NCI-H1436 (cell line): ENCODE results near the gene PCDHA6.
"Not testable (repeated sequence)": the region's sequence is repeated elsewhere in the genome, so short reads cannot be mapped to it uniquely, and the experiment has no call there.

Source experiments
- DNase-seq: peaks from one replicate; lab custom pipeline; 2025; lab: John Stamatoyannopoulos, UW

Gene PCDHA6, protein sequence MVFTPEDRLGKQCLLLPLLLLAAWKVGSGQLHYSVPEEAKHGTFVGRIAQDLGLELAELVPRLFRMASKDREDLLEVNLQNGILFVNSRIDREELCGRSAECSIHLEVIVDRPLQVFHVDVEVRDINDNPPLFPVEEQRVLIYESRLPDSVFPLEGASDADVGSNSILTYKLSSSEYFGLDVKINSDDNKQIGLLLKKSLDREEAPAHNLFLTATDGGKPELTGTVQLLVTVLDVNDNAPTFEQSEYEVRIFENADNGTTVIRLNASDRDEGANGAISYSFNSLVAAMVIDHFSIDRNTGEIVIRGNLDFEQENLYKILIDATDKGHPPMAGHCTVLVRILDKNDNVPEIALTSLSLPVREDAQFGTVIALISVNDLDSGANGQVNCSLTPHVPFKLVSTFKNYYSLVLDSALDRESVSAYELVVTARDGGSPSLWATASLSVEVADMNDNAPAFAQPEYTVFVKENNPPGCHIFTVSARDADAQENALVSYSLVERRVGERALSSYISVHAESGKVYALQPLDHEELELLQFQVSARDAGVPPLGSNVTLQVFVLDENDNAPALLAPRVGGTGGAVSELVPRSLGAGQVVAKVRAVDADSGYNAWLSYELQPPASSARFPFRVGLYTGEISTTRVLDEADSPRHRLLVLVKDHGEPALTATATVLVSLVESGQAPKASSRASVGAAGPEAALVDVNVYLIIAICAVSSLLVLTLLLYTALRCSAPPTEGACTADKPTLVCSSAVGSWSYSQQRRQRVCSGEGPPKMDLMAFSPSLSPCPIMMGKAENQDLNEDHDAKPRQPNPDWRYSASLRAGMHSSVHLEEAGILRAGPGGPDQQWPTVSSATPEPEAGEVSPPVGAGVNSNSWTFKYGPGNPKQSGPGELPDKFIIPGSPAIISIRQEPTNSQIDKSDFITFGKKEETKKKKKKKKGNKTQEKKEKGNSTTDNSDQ

DNA sequence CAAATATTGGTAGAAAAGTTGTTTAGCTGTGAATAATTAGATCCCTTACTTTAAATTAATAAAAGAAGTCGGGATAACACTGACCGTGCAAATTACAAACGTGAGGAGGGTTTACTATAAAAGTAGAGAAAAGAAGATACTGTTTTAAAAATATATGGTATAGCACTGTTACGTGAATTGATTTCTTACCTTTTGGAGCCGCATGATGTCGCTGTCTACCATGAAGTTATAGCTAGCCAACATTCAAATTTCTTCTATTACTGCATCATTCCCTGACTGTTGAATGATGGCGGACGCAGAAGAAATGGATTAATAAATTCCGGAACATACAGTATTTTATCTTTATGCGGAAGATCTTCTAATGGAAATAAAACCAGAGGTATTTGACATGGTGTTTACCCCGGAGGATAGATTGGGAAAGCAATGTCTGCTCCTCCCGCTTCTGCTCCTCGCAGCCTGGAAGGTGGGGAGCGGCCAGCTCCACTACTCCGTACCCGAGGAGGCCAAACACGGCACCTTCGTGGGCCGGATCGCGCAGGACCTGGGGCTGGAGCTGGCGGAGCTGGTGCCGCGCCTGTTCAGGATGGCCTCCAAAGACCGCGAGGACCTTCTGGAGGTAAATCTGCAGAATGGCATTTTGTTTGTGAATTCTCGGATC lies at the start of gene PCDHA6:
Gene PCDHA6, plus strand, starts transcription at position 257 of the 658 bp plus-strand sequence. Its CDS starts 132 bp downstream, at position 389.
- no peak for DNase-seq

DNA sequence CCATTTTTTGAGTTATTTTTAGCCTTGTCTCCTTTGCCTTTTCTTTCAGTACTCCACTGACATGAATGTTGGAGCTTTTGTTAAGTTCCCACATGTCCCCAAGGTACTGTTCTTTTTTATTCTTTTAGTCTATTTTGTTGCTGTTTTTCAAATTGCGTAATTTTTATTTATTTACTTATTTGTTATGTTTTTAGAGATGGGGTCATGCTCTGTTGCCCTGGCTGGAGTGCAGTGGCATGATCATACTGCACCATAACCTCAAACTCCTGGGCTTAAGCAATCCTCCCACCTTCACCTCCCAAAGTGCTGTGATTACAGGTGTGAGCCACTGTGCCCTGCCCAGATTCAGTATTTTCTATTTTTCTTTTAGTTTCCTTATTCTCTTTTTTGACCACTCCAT lies 47.2 kb upstream of the PCDHA6 start:
- DNase-seq = no peak

DNA sequence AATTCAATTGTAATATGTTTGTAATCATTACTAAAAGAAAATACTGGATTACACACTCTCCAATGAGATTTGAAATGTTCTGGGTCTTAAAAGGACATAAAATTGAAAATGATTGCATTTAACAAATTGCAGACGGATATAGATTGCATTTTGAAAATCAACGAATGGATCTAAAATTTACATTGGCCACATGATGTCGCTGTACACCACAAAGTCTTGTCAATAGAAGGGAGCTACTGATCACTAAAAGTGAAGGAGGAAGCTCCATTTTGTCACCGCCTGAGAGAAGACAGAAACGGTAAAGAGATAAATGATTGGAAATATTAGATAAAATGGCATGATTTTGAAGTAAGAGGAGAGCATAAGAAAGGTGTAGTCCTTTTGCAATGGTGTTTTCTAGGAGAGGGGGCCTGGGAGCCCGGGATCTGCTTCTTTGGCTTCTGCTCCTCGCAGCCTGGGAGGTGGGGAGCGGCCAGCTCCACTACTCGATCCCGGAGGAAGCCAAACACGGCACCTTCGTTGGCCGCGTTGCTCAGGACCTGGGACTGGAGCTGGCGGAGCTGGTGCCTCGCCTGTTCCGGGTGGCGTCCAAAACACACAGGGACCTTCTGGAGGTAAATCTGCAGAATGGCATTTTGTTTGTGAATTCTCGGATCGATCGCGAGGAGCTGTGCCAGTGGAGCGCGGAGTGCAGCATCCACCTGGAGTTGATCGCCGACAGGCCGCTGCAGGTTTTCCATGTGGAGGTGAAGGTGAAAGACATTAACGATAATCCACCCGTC lies 41.7 kb upstream of the PCDHA6 start, which contains the start of gene PCDHA1:
Gene PCDHA1, plus strand, starts transcription at position 236 of the 782 bp plus-strand sequence.
- DNase-seq = no peak

DNA sequence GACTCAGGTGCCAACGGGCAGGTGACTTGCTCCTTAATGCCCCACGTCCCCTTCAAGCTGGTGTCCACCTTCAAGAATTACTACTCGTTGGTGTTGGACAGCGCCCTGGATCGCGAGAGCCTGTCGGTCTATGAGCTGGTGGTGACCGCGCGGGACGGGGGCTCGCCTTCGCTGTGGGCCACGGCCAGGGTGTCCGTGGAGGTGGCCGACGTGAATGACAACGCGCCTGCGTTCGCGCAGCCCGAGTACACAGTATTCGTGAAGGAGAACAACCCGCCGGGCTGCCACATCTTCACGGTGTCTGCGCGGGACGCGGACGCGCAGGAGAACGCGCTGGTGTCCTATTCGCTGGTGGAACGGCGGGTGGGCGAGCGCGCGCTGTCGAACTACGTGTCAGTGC lies 40.3 kb upstream of the PCDHA6 start:
- DNase-seq = not testable (repeated sequence)

DNA sequence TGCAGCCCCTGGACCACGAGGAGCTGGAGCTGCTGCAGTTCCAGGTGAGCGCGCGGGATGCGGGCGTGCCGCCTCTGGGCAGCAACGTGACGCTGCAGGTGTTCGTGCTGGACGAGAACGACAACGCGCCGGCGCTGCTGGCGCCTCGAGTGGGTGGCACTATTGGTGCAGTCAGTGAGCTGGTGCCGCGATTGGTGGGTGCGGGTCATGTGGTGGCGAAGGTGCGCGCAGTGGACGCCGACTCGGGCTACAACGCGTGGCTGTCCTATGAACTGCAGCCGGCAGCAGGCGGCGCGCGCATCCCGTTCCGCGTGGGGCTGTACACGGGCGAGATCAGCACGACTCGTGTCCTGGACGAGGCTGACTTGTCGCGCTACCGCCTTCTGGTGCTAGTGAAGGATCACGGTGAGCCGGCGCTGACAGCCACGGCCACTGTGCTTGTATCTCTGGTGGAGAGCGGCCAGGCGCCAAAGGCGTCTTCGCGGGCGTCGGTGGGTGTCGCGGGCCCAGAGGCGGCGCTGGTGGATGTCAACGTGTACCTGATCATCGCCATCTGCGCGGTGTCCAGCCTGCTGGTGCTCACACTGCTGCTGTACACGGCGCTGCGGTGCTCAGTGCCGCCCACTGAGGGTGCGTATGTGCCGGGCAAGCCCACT lies 39.8 kb upstream of the PCDHA6 start:
- not testable (repeated sequence) for DNase-seq

DNA sequence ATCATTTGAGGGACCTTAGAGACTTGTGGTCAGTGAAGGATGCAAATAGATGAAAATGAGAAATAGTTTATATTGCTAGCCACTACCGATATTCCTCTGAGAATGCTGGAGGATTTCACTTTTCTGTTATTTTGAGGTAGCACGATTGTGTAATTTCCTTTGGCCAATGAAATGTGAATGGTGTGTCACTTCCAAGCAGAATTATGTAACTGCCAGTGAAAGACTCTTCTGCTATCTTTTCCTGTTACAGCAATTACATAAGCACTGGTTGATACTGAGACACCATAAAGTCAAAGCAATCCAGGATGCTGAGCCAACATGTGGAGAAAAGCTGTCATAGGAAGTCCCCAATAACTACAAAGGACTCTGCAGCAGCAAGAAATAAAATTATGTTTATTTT lies 36.7 kb upstream of the PCDHA6 start:
- no peak for DNase-seq

DNA sequence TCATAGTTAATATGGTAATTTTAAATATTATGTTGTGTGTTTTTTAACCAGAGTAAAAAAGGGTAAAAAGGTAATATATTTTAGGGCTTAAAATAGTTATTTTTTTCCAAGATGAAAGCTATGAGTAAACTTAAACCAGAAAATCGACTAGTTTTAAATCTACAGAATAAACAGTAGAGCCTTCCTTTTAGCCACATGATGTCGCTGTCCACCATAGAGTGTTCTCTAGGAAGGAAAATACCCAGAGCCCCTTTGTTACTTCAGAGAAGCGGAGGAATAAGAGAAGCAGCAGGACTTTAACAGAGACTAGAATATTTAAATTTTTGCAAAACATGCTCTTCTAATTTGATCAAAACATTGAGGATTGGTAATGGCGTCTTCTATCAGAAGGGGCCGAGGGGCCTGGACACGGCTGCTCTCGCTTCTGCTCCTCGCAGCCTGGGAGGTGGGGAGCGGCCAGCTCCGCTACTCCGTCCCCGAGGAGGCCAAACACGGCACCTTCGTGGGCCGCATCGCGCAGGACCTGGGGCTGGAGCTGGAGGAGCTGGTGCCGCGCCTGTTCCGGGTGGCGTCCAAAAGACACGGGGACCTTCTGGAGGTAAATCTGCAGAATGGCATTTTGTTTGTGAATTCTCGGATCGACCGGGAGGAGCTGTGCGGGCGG lies 33.0 kb upstream of the PCDHA6 start, which contains the start of gene PCDHA2:
Gene PCDHA2, plus strand, starts transcription at position 258 of the 664 bp plus-strand sequence.
- DNase-seq = no peak

DNA sequence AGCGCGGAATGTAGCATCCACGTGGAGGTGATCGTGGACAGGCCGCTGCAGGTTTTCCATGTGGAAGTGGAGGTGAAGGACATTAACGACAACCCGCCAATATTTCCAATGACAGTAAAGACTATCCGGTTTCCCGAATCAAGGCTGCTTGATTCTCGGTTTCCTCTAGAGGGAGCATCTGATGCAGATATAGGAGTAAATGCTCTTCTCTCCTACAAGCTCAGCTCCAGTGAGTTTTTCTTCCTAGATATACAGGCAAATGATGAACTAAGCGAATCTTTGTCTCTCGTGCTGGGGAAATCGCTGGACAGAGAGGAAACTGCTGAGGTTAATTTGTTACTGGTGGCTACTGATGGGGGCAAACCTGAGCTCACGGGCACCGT lies 32.5 kb upstream of the PCDHA6 start:
- no peak for DNase-seq

DNA sequence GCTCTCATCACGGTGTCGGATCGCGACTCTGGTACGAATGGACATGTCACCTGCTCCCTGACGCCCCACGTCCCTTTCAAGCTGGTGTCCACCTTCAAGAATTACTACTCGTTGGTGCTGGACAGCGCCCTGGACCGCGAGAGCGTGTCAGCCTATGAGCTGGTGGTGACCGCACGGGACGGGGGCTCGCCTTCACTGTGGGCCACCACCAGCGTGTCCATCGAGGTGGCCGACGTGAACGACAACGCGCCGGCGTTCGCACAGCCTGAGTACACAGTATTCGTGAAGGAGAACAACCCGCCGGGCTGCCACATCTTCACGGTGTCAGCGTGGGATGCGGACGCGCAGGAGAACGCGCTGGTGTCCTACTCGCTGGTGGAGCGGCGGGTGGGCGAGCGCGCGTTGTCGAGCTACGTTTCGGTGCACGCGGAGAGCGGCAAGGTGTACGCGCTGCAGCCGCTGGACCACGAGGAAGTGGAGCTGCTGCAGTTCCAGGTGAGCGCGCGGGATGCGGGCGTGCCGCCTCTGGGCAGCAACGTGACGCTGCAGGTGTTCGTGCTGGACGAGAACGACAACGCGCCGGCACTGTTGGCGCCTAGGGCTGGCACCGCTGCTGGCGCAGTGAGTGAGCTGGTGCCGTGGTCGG lies 31.6 kb upstream of the PCDHA6 start:
- DNase-seq = not testable (repeated sequence)

DNA sequence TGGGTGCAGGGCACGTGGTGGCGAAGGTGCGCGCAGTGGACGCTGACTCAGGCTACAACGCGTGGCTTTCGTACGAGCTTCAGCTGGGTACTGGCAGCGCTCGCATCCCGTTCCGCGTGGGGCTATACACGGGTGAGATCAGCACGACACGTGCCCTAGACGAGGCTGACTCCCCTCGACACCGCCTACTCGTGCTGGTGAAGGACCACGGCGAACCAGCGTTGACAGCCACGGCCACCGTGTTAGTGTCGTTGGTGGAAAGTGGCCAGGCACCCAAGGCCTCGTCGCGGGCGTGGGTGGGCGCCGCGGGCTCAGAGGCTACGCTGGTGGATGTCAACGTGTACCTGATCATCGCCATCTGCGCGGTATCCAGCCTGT lies 31.1 kb upstream of the PCDHA6 start:
- no peak for DNase-seq

DNA sequence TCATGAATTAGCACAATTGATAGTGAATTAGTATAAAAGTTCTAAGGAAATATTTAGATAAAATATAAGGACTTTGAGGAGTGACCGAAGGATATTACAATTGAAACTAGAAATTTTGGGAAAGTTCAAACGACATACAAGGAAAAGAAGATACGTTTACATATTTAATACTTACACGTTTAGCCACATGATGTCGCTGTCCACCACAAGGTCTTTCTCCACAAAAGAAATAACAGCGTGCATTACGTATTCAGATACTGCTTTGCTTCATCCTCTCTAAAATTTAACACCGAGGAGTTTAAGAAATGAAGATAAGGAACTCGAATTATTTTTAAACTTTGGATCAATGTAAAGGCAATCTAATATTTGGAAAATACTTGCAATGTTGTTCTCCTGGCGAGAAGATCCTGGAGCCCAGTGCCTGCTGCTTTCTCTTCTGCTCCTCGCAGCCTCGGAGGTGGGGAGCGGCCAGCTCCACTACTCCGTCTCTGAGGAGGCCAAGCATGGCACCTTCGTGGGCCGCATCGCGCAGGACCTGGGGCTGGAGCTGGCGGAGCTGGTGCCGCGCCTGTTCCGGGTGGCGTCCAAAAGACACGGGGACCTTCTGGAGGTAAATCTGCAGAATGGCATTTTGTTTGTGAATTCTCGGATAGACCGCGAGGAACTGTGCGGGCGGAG lies 26.8 kb upstream of the PCDHA6 start, which contains the start of gene PCDHA3:
Gene PCDHA3, plus strand, starts transcription at position 242 of the 678 bp plus-strand sequence.
- no peak for DNase-seq

DNA sequence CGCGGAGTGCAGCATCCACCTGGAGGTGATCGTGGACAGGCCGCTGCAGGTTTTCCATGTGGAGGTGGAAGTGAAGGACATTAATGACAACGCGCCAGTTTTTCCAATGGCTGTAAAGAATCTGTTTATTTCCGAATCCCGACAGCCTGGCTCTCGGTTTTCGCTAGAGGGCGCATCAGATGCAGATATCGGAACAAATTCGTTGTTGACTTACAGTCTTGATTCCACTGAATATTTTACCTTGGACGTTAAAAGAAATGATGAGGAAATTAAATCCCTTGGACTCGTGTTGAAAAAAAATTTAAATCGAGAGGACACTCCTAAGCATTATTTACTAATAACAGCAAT lies 26.3 kb upstream of the PCDHA6 start:
- DNase-seq = no peak

DNA sequence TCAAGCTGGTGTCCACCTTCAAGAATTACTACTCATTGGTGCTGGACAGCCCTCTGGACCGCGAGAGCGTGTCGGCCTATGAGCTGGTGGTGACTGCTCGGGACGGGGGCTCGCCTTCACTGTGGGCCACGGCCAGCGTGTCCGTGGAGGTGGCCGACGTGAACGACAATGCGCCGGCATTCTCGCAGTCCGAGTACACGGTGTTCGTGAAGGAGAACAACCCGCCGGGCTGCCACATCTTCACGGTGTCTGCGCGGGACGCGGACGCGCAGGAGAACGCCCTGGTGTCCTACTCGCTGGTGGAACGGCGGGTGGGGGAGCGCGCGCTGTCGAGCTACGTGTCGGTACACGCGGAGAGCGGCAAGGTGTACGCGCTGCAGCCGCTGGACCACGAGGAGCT lies 25.4 kb upstream of the PCDHA6 start:
- DNase-seq = not testable (repeated sequence)

DNA sequence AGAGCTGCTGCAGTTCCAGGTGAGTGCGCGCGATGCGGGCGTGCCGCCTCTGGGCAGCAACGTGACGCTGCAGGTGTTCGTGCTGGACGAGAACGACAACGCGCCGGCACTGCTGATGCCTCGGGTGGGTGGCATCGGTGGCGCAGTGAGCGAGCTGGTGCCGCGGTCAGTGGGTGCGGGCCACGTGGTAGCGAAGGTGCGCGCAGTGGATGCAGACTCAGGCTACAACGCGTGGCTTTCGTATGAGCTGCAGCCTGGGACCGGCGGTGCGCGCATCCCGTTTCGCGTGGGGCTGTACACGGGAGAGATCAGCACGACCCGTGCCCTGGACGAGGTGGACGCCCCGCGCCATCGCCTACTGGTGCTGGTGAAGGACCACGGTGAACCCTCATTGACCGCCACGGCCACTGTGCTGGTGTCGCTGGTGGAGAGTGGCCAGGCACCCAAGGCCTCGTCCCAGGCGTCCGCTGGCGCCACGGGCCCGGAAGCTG lies 24.9 kb upstream of the PCDHA6 start:
- DNase-seq = no peak

DNA sequence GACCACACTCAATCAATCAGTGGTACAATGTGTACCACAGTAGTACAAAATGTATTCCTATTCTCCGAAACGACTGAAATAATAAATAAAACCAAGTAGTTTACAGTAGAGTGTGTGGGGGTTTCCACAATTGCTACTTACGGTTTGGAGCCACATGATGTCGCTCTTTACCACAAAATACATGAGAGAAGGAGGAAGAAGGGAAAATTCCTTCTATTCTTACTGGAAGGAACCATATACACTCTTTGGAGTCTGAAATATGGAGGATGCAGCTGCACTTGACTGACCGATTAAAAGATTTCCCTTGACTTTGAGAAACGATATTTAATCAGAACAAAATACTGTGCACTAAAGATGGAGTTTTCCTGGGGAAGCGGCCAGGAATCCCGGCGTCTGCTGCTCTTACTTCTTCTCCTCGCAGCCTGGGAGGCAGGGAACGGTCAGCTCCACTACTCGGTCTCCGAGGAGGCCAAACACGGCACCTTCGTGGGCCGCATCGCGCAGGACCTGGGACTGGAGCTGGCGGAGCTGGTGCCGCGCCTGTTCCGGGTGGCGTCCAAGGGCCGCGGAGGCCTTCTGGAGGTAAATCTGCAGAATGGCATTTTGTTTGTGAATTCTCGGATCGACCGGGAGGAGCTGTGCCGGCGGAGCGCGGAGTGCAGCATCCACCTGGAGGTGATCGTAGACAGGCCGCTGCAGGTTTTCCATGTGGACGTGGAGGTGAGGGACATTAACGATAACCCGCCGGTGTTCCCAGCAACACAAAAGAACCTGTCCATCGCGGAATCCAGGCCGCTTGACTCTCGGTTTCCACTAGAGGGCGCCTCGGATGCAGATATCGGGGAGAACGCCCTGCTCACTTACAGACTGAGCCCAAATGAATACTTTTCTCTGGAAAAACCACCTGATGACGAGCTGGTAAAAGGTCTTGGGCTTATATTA lies 20.7 kb upstream of the PCDHA6 start, which contains the start of gene PCDHA4:
Gene PCDHA4, plus strand, starts transcription at position 235 of the 942 bp plus-strand sequence.
- DNase-seq = peak; percentile 40

DNA sequence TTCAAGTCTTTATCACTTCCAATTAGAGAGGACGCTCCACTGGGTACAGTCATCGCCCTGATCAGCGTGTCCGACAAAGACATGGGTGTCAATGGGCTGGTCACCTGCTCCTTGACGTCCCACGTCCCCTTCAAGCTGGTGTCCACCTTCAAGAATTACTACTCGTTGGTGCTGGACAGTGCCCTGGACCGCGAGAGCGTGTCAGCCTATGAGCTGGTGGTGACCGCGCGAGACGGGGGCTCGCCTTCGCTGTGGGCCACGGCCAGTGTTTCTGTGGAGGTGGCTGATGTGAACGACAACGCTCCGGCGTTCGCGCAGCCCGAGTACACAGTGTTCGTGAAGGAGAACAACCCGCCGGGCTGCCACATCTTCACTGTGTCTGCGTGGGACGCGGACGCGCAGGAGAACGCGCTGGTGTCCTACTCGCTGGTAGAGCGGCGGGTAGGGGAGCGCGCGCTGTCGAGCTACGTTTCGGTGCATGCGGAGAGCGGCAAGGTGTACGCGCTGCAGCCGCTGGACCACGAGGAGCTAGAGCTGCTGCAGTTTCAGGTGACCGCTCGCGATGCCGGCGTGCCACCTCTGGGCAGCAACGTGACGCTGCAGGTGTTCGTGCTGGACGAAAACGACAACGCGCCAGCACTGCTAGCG lies 19.4 kb upstream of the PCDHA6 start:
- DNase-seq = not testable (repeated sequence)

DNA sequence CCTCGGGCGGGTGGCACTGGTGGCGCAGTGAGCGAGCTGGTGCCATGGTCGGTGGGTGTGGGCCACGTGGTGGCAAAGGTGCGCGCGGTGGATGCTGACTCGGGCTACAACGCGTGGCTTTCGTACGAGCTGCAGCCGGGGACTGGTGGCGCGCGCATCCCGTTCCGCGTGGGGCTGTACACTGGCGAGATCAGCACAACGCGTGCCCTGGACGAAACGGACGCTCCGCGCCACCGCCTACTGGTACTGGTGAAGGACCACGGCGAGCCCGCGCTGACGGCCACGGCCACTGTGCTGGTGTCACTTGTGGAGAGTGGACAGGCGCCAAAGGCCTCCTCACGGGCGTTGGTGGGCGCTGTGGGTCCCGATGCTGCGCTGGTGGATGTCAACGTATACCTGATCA lies 18.9 kb upstream of the PCDHA6 start:
- no peak for DNase-seq
